Endothelial cell of umbilical vein (primary cell): Measurements from ENCODE around the gene ASXL2.

ENCODE experiments used
- CTCF ChIP-seq, 2 donors: IDR thresholded peaks; 1 replicate in 1 of 2; 2 replicates in 1 of 2; pipeline ENCODE4 v1.5.1; 2011; ENCODE audit warnings: low read length in 2 of 2, mild to moderate bottlenecking in 2 of 2, moderate library complexity in 2 of 2, control low read depth in 1 of 2, inconsistent platforms in 1 of 2, low read depth in 1 of 2; ENCODE audit not compliant: insufficient read depth in 1 of 2; ENCODE audit errors: extremely low read depth in 1 of 2
- EZH2 ChIP-seq: IDR thresholded peaks from 2 replicates; pipeline ENCODE4 v1.6.1; 2012; ENCODE audit warnings: borderline replicate concordance, low read depth, mild to moderate bottlenecking, moderate library complexity, low read length, inconsistent platforms; ENCODE audit not compliant: severe bottlenecking
- GATA2 ChIP-seq: IDR thresholded peaks from 2 replicates; pipeline ENCODE4 v1.7.0; 2011; ENCODE audit warnings: low read depth, mild to moderate bottlenecking, moderate library complexity, mixed read lengths, low read length; ENCODE audit not compliant: insufficient read length, insufficient read depth
- JUN ChIP-seq: IDR thresholded peaks from 2 replicates; pipeline ENCODE4 v1.6.1; 2011; ENCODE audit warnings: borderline replicate concordance, low read depth; ENCODE audit not compliant: insufficient read length, insufficient read depth
- MAX ChIP-seq: IDR thresholded peaks from 2 replicates; pipeline ENCODE4 v1.6.1; 2011; ENCODE audit not compliant: insufficient read depth, insufficient read length

GRCh38 chr2:25742501-25742900 lies 135.8 kb downstream of the ASXL2 start:
- TF ChIP-seq CTCF (IDR thresholded peaks at IDR 0.05; ENCODE audit: extremely low read depth in 1 of 2, insufficient read depth in 1 of 2, low read depth in 1 of 2, low read length in 2 of 2) (no peak), EZH2 (no peak), JUN (no peak), GATA2 (no peak), MAX (no peak)
